ENCODE measurements around the gene CISTR.

The CISTR gene

GRCh38 chr12:53713516-53713915, 38.3 kb downstream of the CISTR start:
- DNase-seq, result no peak

GRCh38 chr12:53712059-53712643, 39.6 kb downstream of the CISTR start:
- no peak for DNase-seq

- no peak for DNase-seq
Observed at GRCh38 chr12:53710091-53710490, 41.7 kb downstream of the CISTR start.

GRCh38 chr12:53709671-53710070, 42.1 kb downstream of the CISTR start:
- DNase-seq, result no peak

GRCh38 chr12:53706080-53706479, 45.7 kb downstream of the CISTR start:
- no peak for DNase-seq

GRCh38 chr12:53703756-53704155, 48.0 kb downstream of the CISTR start:
- no peak for DNase-seq

- DNase-seq, result peak; percentile 3
Observed at GRCh38 chr12:53701518-53702264, 50.1 kb downstream of the CISTR start.

- no peak for DNase-seq
Observed at GRCh38 chr12:53700567-53700966, 51.2 kb downstream of the CISTR start.

GRCh38 chr12:53699678-53700025, 52.1 kb downstream of the CISTR start:
- DNase-seq, result no peak

GRCh38 chr12:53698948-53699677, 52.7 kb downstream of the CISTR start:
- no peak for DNase-seq

GRCh38 chr12:53696655-53697331, 55.0 kb downstream of the CISTR start:
- no peak for DNase-seq
